Measurements from ENCODE around the gene EFCAB11. TPM values are rescaled to one million over a fixed set of nuclear protein-coding genes. Genes with fewer than 3 reads are reported as not detected.
A peak's percentile ranks its signal among the peaks of the same experiment; 100 is the strongest.

EFCAB11 gene
- total RNA-seq, 2 donors from 2014 or later: 8.2 to 9.6 TPM

DNA sequence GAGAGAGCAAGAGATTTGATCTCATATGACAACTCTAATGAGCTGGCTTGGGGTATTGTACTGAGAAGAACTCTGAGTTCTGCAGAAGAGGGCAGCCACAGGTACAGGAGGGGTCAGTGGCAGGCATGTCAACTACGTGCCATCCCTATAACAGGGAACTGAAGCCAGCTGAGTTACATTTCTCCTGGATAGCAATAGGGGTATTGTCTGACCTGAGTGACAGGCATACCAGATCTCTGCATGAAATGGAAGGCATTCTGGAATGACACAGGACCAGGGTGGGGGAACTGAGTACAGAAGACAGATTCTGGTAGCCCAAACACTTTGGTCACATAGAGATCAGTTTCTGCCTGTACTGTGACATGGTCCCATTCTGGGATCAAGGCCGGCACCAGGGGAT, 35.8 kb downstream of the EFCAB11 start:
- 98% methylated on average over 2 of the region's 2 CpGs for WGBS
- intact Hi-C loops (cut with DNase I): loop anchor here (10.0 kb wide), 1 partner anchor 684 kb away; no protein-coding TSS in a partner anchor
- H3K27me3 ChIP-seq (replicated peaks; ENCODE audit: insufficient read depth): no peaks in the 10 kb centered on the region

GRCh38 chr14:89915114-89915878, 39.2 kb downstream of the EFCAB11 start:
- H3K27ac ChIP-seq: no peak overlapping the region
- 20% methylated on average over 6 of the region's 6 CpGs for WGBS
- intact Hi-C loops (cut with DNase I): loop anchor here (10.0 kb wide), 1 partner anchor 680 kb away; no protein-coding TSS in a partner anchor
- no peaks in the 10 kb centered on the region for H3K9me3 ChIP-seq
- H3K4me1 ChIP-seq (replicated peaks): peaks cover 8% of the 10 kb centered on the region
- no peaks in the 10 kb centered on the region for H3K27me3 ChIP-seq (replicated peaks; ENCODE audit: insufficient read depth)
- no peaks in the 10 kb centered on the region for H3K36me3 ChIP-seq
- peak; percentile 59 for DNase-seq (ENCODE audit: low spot score)
- no peak overlapping the region for H3K4me3 ChIP-seq
- TF ChIP-seq, protein P1, sequence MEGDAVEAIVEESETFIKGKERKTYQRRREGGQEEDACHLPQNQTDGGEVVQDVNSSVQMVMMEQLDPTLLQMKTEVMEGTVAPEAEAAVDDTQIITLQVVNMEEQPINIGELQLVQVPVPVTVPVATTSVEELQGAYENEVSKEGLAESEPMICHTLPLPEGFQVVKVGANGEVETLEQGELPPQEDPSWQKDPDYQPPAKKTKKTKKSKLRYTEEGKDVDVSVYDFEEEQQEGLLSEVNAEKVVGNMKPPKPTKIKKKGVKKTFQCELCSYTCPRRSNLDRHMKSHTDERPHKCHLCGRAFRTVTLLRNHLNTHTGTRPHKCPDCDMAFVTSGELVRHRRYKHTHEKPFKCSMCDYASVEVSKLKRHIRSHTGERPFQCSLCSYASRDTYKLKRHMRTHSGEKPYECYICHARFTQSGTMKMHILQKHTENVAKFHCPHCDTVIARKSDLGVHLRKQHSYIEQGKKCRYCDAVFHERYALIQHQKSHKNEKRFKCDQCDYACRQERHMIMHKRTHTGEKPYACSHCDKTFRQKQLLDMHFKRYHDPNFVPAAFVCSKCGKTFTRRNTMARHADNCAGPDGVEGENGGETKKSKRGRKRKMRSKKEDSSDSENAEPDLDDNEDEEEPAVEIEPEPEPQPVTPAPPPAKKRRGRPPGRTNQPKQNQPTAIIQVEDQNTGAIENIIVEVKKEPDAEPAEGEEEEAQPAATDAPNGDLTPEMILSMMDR (IDR thresholded peaks at IDR 0.05): peak; percentile 80 to 91 (median 88)
- peak; percentile 27 for TF ChIP-seq POLR2AphosphoS5 (IDR thresholded peaks at IDR 0.05)
- TF ChIP-seq POLR2A (IDR thresholded peaks at IDR 0.05): no peak

More for the DNA sequence above, 35.8 kb downstream of the EFCAB11 start:
- no peaks in the 10 kb centered on the region for H3K9me3 ChIP-seq
- H3K4me1 ChIP-seq (replicated peaks): no peaks in the 10 kb centered on the region
- no peak for TF ChIP-seq POLR2AphosphoS5 (IDR thresholded peaks at IDR 0.05)
- TF ChIP-seq POLR2A (IDR thresholded peaks at IDR 0.05): no peak
- TF ChIP-seq, protein P1 (IDR thresholded peaks at IDR 0.05): no peak
- no peaks in the 10 kb centered on the region for H3K36me3 ChIP-seq
- no peak overlapping the region for H3K27ac ChIP-seq
- DNase-seq (ENCODE audit: low spot score): no peak
- no peak overlapping the region for H3K4me3 ChIP-seq

GRCh38 chr14:89912667-89913211, 41.8 kb downstream of the EFCAB11 start:
- intact Hi-C loops (cut with DNase I): loop anchor here (5.0 to 10.0 kb wide), 3 partner anchors 495 to 885 kb away; partner anchors contain the start of gene FOXN3
- no peak for TF ChIP-seq POLR2A (IDR thresholded peaks at IDR 0.05)
- TF ChIP-seq POLR2AphosphoS5 (IDR thresholded peaks at IDR 0.05): no peak
- TF ChIP-seq, protein P1 (IDR thresholded peaks at IDR 0.05): no peak
- no peaks in the 10 kb centered on the region for H3K27me3 ChIP-seq (replicated peaks; ENCODE audit: insufficient read depth)
- no peaks in the 10 kb centered on the region for H3K9me3 ChIP-seq
- H3K36me3 ChIP-seq: no peaks in the 10 kb centered on the region
- no peak overlapping the region for H3K27ac ChIP-seq
- 45% methylated on average over 9 of the region's 9 CpGs for WGBS
- no peak for DNase-seq (ENCODE audit: low spot score)
- peaks cover 8% of the 10 kb centered on the region for H3K4me1 ChIP-seq (replicated peaks)
- no peak overlapping the region for H3K4me3 ChIP-seq

DNA sequence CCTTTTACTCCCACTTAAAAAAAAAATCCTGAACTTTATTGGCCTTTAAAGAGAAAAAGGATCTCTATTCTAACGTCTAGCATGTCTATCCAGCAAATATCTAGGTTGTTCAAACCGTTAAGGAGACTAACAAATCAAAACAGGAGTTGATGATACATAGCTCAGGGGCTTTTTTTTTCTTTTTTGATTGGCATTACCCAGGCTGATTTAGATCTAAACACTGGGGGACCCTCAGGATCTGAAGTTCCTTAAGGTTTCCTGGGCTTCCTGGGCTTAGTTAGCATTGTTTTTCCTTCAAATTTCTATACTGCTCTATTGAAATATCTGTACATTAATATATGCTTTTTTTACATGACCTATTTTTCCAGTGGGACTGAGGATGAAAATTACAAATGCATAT, 42.3 kb downstream of the EFCAB11 start:
- TF ChIP-seq, protein P1 (IDR thresholded peaks at IDR 0.05): no peak
- TF ChIP-seq POLR2A (IDR thresholded peaks at IDR 0.05) (no peak), POLR2AphosphoS5 (IDR thresholded peaks at IDR 0.05) (no peak)
- no peak overlapping the region for H3K4me3 ChIP-seq
- no peak overlapping the region for H3K27ac ChIP-seq
- H3K27me3 ChIP-seq (replicated peaks; ENCODE audit: insufficient read depth): no peaks in the 10 kb centered on the region
- peaks cover 8% of the 10 kb centered on the region for H3K4me1 ChIP-seq (replicated peaks)
- WGBS: 38% methylated on average over 2 of the region's 2 CpGs
- no peaks in the 10 kb centered on the region for H3K36me3 ChIP-seq
- no peak for DNase-seq (ENCODE audit: low spot score)
- intact Hi-C loops (cut with DNase I): loop anchor here (5.0 to 10.0 kb wide), 3 partner anchors 495 to 885 kb away; partner anchors contain the start of gene FOXN3
- no peaks in the 10 kb centered on the region for H3K9me3 ChIP-seq
